ENCODE measurements around the gene FOLR3.

GRCh38 chr11:72135891-72136683 lies 562 bp downstream of the FOLR3 start:
- TF ChIP-seq MYNN (tag by site-specific recombination; IDR thresholded peaks at IDR 0.05; ENCODE audit: borderline replicate concordance) (no peak), CTCF (tag by site-specific recombination; IDR thresholded peaks at IDR 0.05) (no peak), YY1 (tag by site-specific recombination; IDR thresholded peaks at IDR 0.05) (no peak), ZEB2 (tag by site-specific recombination; IDR thresholded peaks at IDR 0.05) (no peak), ZNF114 (tag by site-specific recombination; IDR thresholded peaks at IDR 0.05) (no peak), ZNF362 (tag by site-specific recombination; IDR thresholded peaks at IDR 0.05) (no peak), GFI1B (tag by site-specific recombination; IDR thresholded peaks at IDR 0.05) (no peak), ZBTB49 (tag by site-specific recombination; IDR thresholded peaks at IDR 0.05; ENCODE audit: low read depth) (no peak), ZNF561 (tag by site-specific recombination; IDR thresholded peaks at IDR 0.05; ENCODE audit: borderline replicate concordance) (no peak), PRDM4 (tag by site-specific recombination; IDR thresholded peaks at IDR 0.05) (no peak)

All from HEK293 (cell line).